GM19351 (cell line): ENCODE results near the gene SMARCD3.

ENCODE experiments used
- ATAC-seq: cut with Tn5 transposase; IDR thresholded peaks from one replicate; pipeline ENCODE4 v1.9.1; 2021; ENCODE audit warnings: mild to moderate bottlenecking, moderate library complexity; ENCODE audit not compliant: unreplicated experiment

SMARCD3 gene

DNA sequence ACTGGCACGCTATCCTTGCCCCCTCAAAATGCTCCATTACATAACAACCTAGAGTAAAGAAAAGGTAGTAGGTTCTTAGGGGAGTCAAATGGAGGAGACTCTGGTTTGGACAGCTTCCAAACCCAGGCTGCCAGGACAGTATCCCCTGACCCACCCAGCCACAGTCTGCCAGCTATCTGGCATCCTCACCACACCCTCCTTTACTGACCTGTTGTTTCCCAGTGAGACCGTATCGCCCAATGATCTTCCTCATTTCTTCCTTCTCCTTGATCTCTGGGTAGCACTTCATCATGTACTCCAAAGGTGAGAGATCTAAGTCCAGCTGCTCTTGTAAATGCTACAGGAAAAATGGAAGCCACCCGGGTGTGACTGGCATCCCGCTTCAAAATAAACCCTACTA lies 33.1 kb downstream of the SMARCD3 start:
- ATAC-seq: no peak

DNA sequence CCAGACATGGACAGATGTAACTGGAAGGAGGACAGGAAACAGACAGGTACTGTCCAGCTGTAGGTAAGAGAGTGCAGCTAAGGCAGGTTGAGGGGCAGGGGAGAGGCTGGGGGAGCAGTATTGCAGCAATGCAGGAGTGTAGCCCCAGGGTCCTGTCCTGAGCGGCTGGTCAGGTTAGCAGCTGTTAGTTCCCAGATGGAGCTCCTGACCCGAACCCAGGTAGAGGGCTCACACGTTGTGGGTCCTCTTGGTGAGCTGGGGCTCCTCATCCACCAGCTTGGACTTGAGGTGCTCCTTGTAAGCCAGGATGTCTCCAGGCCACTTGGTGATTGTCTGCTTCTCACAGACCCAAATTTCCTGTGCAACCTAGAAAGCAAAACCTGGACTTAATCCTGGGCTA lies 34.7 kb downstream of the SMARCD3 start:
- no peak for ATAC-seq

DNA sequence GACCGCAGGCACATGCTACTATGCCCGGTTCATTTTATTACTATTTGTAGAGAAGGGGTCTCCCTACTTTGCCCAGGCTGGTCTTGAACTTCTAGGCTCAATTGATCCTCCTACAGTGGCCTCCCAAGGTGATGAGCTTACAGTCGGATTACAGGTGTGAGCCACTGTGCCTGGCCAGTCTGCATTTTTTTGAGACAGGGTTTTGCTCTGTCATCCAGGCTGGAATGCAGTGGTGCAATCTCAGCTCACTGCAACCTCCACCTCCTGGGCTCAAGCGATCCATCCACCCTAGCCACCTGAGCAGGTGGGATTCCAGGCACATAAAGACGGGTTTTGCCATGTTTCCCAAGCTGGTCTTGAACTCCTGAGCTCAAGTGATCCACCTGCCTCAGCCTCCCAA lies 35.9 kb downstream of the SMARCD3 start:
- ATAC-seq: no peak

GRCh38 chr7:151211155-151211772 lies 37.2 kb downstream of the SMARCD3 start:
- ATAC-seq: no peak

DNA sequence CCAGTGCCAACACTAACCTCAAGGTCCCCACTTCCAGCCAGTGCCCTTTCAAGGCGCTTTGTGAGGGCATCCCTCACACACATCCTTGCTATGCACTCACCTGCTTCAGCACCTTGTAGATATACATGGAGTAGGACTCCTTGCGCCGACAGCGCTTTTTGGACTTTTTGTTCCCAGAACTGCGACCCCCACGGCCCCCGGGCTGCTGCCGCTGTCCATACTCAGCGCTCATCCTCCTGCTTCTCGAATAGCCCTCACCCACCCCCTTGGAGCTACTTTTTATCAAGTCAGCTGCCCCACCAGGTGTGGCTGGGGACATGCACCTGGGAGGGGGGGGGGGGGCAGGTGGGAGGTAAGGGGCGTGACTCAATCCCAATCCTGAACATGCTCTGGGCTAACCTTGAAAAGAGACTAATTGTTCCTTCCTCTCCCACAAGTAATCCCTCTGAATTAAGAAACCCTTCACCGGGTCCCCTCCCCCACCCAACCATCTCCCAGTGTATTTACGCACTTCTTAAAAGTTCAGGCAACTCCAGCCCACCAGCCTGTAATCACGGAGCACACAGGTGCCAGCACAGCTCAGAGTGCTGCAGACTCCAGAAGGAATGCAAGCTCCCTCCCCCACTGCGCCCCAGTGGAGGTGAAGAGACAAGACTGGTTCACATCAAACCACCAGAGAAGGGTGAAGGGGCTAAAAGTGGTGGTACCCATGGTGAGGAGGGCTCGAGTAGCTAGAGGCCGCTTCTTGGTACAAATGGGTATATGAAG lies 38.2 kb downstream of the SMARCD3 start, which contains the start of gene H2BK1:
Gene H2BK1, minus strand, starts transcription at position 402 of the 768 bp plus-strand sequence. Its CDS starts 170 bp downstream, at position 232.
- ATAC-seq: no peak

GRCh38 chr7:151209588-151209987 lies 38.9 kb downstream of the SMARCD3 start:
- ATAC-seq: no peak

GRCh38 chr7:151208253-151208862 lies 40.1 kb downstream of the SMARCD3 start:
- ATAC-seq: no peak

GRCh38 chr7:151207804-151208203 lies 40.7 kb downstream of the SMARCD3 start:
- ATAC-seq: no peak

DNA sequence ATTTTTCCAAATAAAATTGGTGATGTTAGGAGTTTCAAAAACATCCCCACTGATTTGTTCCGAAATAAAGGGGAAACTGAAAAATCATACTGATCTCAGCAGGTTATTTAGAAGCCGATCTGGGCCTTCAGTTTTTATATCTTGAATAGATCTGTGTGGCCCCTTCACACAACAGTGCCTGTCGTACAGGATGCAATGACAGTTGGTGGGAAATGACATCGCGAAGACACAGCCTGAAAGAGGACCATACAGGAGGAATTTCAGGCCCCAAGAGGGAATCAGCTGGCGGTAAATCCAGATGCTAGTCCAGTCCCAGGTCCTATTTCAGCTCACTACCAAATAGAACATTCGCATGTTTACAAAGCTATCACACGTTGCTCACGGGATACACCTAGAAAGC lies 41.2 kb downstream of the SMARCD3 start:
- ATAC-seq: no peak

DNA sequence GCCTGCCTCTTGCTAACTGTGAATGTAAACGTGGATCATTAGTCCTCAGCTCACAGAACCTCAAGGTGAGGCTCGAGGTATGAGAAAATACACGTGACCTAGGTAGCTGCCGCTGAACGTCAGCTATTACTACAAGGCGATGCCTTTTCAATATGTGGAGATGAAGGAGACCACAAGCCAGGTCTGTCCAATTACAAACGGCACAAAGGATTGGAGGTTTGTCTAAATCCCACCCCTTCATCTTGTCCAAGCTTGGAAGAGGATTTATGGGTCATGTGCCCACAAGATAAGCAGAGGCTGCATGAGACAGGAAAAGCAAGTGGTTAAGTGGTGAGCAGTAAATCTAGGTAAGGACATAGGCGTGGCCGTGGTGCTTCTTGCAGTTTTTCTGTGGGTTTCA lies 41.6 kb downstream of the SMARCD3 start:
- no peak for ATAC-seq

- ATAC-seq: no peak
These were observed 42.8 kb downstream of the SMARCD3 start for GRCh38 chr7:151205730-151206129.

DNA sequence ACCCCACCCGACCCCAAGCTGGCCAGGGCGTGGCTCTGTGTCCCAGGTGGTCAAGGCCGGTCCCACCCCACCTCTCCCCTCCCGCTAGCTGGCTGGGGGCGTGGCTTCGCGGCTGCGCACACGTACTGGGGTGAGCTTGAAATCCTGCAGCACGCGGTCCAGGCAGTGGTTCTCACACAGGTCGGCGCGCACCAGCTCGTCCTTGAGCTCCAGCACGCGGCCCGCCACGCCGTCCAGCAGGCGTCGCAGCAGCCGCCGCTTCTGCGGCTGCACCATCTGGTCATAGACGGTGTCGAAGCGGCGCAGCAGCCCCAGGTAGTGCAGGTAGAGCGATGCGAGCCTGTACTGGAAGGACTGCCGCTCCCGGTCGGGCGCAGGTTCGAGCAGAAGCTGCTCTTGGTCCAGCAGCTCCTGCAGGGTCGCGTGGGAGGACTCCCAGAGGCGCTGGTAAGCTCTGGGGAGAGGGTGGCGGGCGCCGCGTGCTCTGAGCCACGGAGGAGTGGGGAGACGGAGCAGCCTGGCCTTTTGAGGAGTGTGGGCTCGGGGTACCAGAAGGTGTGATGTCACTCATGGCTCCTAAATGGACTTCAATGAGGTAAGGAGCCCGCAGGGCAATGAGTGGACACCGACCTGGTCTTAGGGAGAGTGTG lies 44.0 kb downstream of the SMARCD3 start:
- ATAC-seq: no peak

DNA sequence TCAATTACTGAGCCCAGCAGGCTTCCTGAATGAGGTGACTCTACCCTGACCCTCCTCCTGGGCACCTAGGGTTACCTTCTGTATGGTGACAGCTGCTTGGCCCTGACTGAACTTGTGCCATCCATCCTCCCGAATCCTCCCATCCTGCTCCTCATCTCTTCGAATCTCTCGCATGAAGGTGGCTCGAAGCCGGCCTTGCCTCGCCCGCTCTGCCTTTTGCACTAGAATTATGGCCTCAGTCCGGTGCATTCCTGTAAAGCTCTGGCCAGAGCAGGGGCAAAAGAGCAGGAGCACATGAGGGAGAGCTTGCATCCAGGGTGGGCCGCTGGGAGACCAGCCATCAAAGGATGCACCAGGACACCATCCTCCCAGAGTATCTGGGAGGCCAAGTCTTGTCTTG lies 45.7 kb downstream of the SMARCD3 start:
- ATAC-seq: no peak

- ATAC-seq: no peak
These were observed 46.7 kb downstream of the SMARCD3 start for GRCh38 chr7:151201751-151202150.

DNA sequence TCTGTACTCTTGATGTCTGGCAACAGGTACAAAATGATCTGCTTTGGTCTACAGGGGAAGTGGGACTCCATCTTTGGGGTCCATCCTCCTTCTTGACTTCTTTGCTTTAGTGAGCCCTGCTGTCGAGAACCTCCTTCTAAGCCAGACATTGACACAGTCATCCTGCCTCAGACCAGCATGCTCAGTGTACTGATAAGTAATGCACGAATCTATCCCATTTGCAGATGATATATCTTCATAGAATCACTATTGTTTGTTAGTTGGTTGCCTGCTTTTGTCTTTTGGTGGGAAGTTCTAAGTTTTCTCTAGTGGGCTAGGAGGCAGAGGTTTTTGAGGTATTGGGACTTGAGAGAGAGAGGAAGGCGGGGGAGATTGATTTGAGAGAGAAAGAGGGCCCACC lies 47.1 kb downstream of the SMARCD3 start:
- no peak for ATAC-seq

GRCh38 chr7:151198945-151199848 lies 49.3 kb downstream of the SMARCD3 start:
- no peak for ATAC-seq

GRCh38 chr7:151197932-151198331 lies 50.6 kb downstream of the SMARCD3 start:
- ATAC-seq: no peak

DNA sequence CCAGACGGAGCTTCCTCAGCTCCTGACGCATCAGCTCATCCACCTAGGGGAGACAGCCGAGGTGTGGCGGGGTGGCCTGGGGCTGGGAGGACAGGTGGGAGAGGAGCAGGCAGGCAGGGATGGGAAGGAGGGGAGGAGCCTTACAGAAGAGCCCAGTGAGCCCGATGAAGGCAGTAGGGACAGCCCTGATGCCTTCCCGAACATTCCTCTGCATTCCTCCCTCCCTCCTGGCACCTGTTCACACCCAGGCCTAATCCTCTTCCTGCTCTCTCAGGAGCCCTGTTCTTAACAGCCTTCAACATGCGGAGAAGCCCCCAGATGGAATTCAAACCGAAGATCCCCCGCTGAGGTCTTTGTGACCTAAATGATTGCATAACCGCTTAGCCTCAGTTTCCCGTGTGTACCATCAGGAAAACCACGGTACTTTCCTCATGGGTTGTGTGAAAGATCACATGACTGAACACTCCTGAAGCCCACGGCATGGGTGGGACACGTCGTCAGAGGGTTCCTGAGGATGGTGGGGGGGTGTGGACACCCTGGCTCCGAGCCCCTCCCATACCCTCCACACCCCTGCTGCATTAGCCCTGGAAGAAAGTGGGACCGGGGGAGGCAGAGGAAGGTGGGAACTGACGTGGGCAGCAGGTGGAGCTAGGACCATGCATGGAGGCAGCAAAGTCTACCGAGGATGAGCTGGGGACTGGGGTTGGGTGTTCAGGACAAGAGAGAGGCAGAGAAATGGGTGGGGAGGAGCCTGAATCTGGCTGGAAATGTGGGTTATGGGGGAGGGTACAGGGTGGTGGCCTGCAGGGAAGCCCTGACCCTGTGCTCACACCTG lies 52.7 kb downstream of the SMARCD3 start:
- no peak for ATAC-seq

GRCh38 chr7:151194188-151194587 lies 54.3 kb downstream of the SMARCD3 start:
- no peak for ATAC-seq
